ENCODE measurements around the gene FITM1.

Gene FITM1

GRCh38 chr14:24121210-24121609, 9.2 kb upstream of the FITM1 start:
- DNase-seq, result no peak

- DNase-seq, result no peak
These were observed 8.0 kb upstream of the FITM1 start for GRCh38 chr14:24122416-24122815.

- no peak for DNase-seq
These were observed 7.6 kb upstream of the FITM1 start for GRCh38 chr14:24122898-24123297.

- DNase-seq, result no peak
These were observed 6.7 kb upstream of the FITM1 start for GRCh38 chr14:24123424-24124417.

GRCh38 chr14:24126939-24127338, 3.5 kb upstream of the FITM1 start:
- DNase-seq, result no peak

GRCh38 chr14:24127673-24128072, 2.8 kb upstream of the FITM1 start:
- DNase-seq, result no peak

- no peak for DNase-seq
These were observed 955 bp upstream of the FITM1 start for GRCh38 chr14:24129410-24129998.

GRCh38 chr14:24130717-24131548, 474 bp downstream of the FITM1 start:
- DNase-seq, result no peak

GRCh38 chr14:24131549-24131966, 1.1 kb downstream of the FITM1 start:
- no peak for DNase-seq

- DNase-seq, result no peak
These were observed 1.7 kb downstream of the FITM1 start for GRCh38 chr14:24132061-24132685.

- DNase-seq, result no peak
These were observed 2.5 kb downstream of the FITM1 start for GRCh38 chr14:24132976-24133375.

- DNase-seq, result no peak
These were observed 3.3 kb downstream of the FITM1 start for GRCh38 chr14:24133735-24134134.

GRCh38 chr14:24135584-24135833, 5.0 kb downstream of the FITM1 start:
- DNase-seq, result no peak

GRCh38 chr14:24135834-24136683, 5.6 kb downstream of the FITM1 start, which contains the start of gene PSME1:
TSS of gene PSME1 (plus strand) at chr14:24136194. CDS start at chr14:24136263, 69 bp downstream.
- peak; percentile 92 for DNase-seq

GRCh38 chr14:24136684-24137528, 6.4 kb downstream of the FITM1 start:
- DNase-seq, result no peak

- no peak for DNase-seq
These were observed 7.3 kb downstream of the FITM1 start for GRCh38 chr14:24137529-24138395.

- no peak for DNase-seq
These were observed 8.2 kb downstream of the FITM1 start for GRCh38 chr14:24138396-24139271.

GRCh38 chr14:24139272-24139934, 8.9 kb downstream of the FITM1 start:
- DNase-seq, result no peak
